Calu3 (cell line): ENCODE measurements around the gene HBE1. TPM values are rescaled to one million over a fixed set of nuclear protein-coding genes. Genes with fewer than 3 reads are reported as not detected.

Experiments
- BruUV-seq: library from RNA; stranded (reverse); fragments of 400-500 nt; replicated peaks from 2 replicates; lab custom pipeline; 2021; lab: Mats Ljungman, UMichigan
- CTCF ChIA-PET: fragments of 300-600 bp; sonication (Branson Sonifier 250); formaldehyde crosslinking; loops from one replicate; lab custom pipeline; 2022; ENCODE audit warnings: antibody characterized with exemption; lab: Charles Lee
- DNase-seq: peaks from one replicate; pipeline ENCODE4 v3.0.0; 2022
- H3K27ac Mint-ChIP-seq: one replicate; pipeline ENCODE4 v1.8.0; 2022; ENCODE audit warnings: mixed read lengths; ENCODE audit not compliant: unreplicated experiment
- H3K27me3 Mint-ChIP-seq: one replicate; pipeline ENCODE4 v1.8.0; 2022; ENCODE audit warnings: mixed read lengths; ENCODE audit not compliant: unreplicated experiment
- H3K36me3 Mint-ChIP-seq: one replicate; pipeline ENCODE4 v1.8.0; 2022; ENCODE audit warnings: mild to moderate bottlenecking, moderate library complexity, mixed read lengths; ENCODE audit not compliant: insufficient read depth, unreplicated experiment
- H3K4me1 Mint-ChIP-seq: one replicate; pipeline ENCODE4 v1.8.0; 2022; ENCODE audit warnings: mild to moderate bottlenecking, low read depth, mixed read lengths; ENCODE audit not compliant: unreplicated experiment
- H3K4me3 Mint-ChIP-seq: one replicate; pipeline ENCODE4 v1.8.0; 2022; ENCODE audit warnings: mild to moderate bottlenecking, low read depth, moderate library complexity, mixed read lengths; ENCODE audit not compliant: unreplicated experiment
- H3K9me3 Mint-ChIP-seq: one replicate; pipeline ENCODE4 v1.8.0; 2022; ENCODE audit warnings: low read depth, mixed read lengths; ENCODE audit not compliant: unreplicated experiment
- CTCF ChIP-seq: fragments of 200-600 bp; IDR thresholded peaks from one replicate; pipeline ENCODE4 v1.8.0; 2022; ENCODE audit warnings: antibody characterized with exemption; ENCODE audit not compliant: unreplicated experiment
- intact Hi-C: fragments of 100-400 bp; cut with micrococcal nuclease; formaldehyde crosslinking; loops from one replicate; pipeline ENCODE4 v1.10.0; 2022; ENCODE audit not compliant: unreplicated experiment
- total RNA-seq: library from RNA; stranded (reverse); gene quantifications from 2 replicates; pipeline ENCODE4 v1.2.3, GENCODE V29; 2022

HBE1 gene
- total RNA-seq, 1 experiment from 2014 or later = not detected

GRCh38 chr11:5225480-5225871 is 44.3 kb downstream of the HBE1 start:
- BruUV-seq = no TSS peak
- intact Hi-C loops = no loop called here
- no peaks in the 10 kb centered on the region for H3K36me3 Mint-ChIP-seq

GRCh38 chr11:5224538-5225479 is 44.9 kb downstream of the HBE1 start:
- BruUV-seq = no TSS peak
- intact Hi-C loops = no loop called here
- no peaks in the 10 kb centered on the region for H3K27me3 Mint-ChIP-seq
- peaks cover 4% of the 10 kb centered on the region for H3K9me3 Mint-ChIP-seq
- CTCF ChIA-PET = no interaction called here
- H3K27ac Mint-ChIP-seq = no peak overlapping the region
- no peak for TF ChIP-seq CTCF
- H3K4me1 Mint-ChIP-seq = no peaks in the 10 kb centered on the region
- no peak overlapping the region for H3K4me3 Mint-ChIP-seq
- DNase-seq = no peak
- no peaks in the 10 kb centered on the region for H3K36me3 Mint-ChIP-seq

More at GRCh38 chr11:5225480-5225871, 44.3 kb downstream of the HBE1 start:
- Mint-ChIP-seq H3K4me3 (no peak overlapping the region), H3K9me3 (peaks cover 4% of the 10 kb centered on the region), H3K27ac (no peak overlapping the region), H3K4me1 (no peaks in the 10 kb centered on the region), H3K27me3 (no peaks in the 10 kb centered on the region)
- TF ChIP-seq CTCF = no peak
- CTCF ChIA-PET = no interaction called here
- DNase-seq = no peak

GRCh38 chr11:5223686-5224085 is 46.1 kb downstream of the HBE1 start:
- Mint-ChIP-seq H3K36me3 (no peaks in the 10 kb centered on the region), H3K4me3 (no peak overlapping the region), H3K27me3 (no peaks in the 10 kb centered on the region), H3K27ac (no peak overlapping the region), H3K4me1 (no peaks in the 10 kb centered on the region), H3K9me3 (peaks cover 7% of the 10 kb centered on the region)
- CTCF ChIA-PET = no interaction called here
- intact Hi-C loops = no loop called here
- no peak for TF ChIP-seq CTCF
- BruUV-seq = no TSS peak
- DNase-seq = no peak

GRCh38 chr11:5223146-5223545 is 46.6 kb downstream of the HBE1 start:
- no peak for DNase-seq
- no peak overlapping the region for H3K27ac Mint-ChIP-seq
- H3K27me3 Mint-ChIP-seq = no peaks in the 10 kb centered on the region
- TF ChIP-seq CTCF = no peak
- intact Hi-C loops = no loop called here
- H3K4me3 Mint-ChIP-seq = no peak overlapping the region
- H3K36me3 Mint-ChIP-seq = no peaks in the 10 kb centered on the region
- CTCF ChIA-PET = no interaction called here
- H3K9me3 Mint-ChIP-seq = peaks cover 7% of the 10 kb centered on the region
- no TSS peak for BruUV-seq
- no peaks in the 10 kb centered on the region for H3K4me1 Mint-ChIP-seq

Other genes with a start within 250 kb of the HBE1 start
- gene OR52J3, start 223.4 kb downstream of the HBE1 start, total RNA-seq = not detected in 2 replicates
- not detected in 2 replicates for gene OR52E2, start 210.3 kb downstream of the HBE1 start, total RNA-seq
- not detected in 2 replicates for gene OR52E1, start 200.4 kb downstream of the HBE1 start, total RNA-seq
- gene OR52A5, start 131.6 kb downstream of the HBE1 start, total RNA-seq = not detected in 2 replicates
- gene OR52A1, start 115.2 kb downstream of the HBE1 start, total RNA-seq = not detected in 2 replicates
- not detected in 2 replicates for gene OR51V1, start 69.3 kb downstream of the HBE1 start, total RNA-seq
- gene HBB, start 42.9 kb downstream of the HBE1 start, total RNA-seq = not detected in 2 replicates
- gene HBD, start 35.5 kb downstream of the HBE1 start, total RNA-seq = not detected in 2 replicates
- gene HBG1, start 20.1 kb downstream of the HBE1 start, total RNA-seq = not detected in 2 replicates
- not detected in 2 replicates for gene HBG2, start 15.2 kb downstream of the HBE1 start, total RNA-seq
- gene OR51B4, start 32.0 kb upstream of the HBE1 start, total RNA-seq = not detected in 2 replicates
- not detected in 2 replicates for gene OR51B2, start 54.4 kb upstream of the HBE1 start, total RNA-seq
- not detected in 2 replicates for gene OR51B5, start 73.6 kb upstream of the HBE1 start, total RNA-seq
- gene OR51B6, start 81.6 kb upstream of the HBE1 start, total RNA-seq = not detected in 2 replicates
- gene OR51M1, start 113.9 kb upstream of the HBE1 start, total RNA-seq = not detected in 2 replicates
- gene OR51Q1, start 152.2 kb upstream of the HBE1 start, total RNA-seq = not detected in 2 replicates
- not detected in 2 replicates for gene OR51I1, start 171.6 kb upstream of the HBE1 start, total RNA-seq
- gene OR51I2, start 179.4 kb upstream of the HBE1 start, total RNA-seq = not detected in 2 replicates
- gene OR52D1, start 218.7 kb upstream of the HBE1 start, total RNA-seq = not detected in 2 replicates
- not detected in 2 replicates for gene UBQLN3, start 240.0 kb upstream of the HBE1 start, total RNA-seq
- 0.14 and 0.51 TPM in 2 replicates for gene UBQLNL, start 246.8 kb upstream of the HBE1 start, total RNA-seq